ENCODE results near the gene EHD1. TPM values are rescaled to one million over a fixed set of nuclear protein-coding genes. Genes with fewer than 3 reads are reported as not detected.

Gene EHD1
- total RNA-seq, 1 donor from 2014 or later, result 86.8 TPM

DNA sequence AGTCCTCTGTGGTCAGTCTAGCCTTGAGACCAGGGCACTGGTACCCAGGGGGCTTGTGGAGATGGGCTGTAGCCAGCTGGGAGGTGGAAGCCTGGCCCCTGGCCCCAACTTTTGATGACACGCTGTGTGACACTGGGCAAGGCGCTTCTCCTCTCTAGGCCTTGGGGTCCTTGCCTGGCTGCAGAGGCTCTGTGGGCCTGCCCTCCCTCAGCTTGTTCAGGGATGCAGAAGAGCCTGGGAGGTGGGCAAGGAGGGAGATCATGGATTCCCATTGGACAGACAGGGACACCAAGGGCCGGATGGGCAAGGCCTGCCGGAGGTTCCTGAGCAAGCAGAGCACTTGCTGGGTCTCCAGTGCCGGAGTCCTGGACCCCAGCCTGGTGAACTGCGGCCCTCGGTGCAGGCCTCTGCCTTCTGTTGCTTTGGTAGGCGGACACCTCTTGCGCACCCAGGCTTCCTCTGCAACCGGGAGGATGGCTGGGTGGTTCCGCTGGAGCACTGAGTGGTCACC lies 44.8 kb upstream of the EHD1 start:
- Mint-ChIP-seq H3K9me3 (no peaks in the 10 kb centered on the region), H3K4me1 (peaks cover 14% of the 10 kb centered on the region), H3K36me3 (peaks cover 2% of the 10 kb centered on the region), H3K27me3 (ENCODE audit: low read depth) (no peaks in the 10 kb centered on the region), H3K4me3 (peak overlapping the region; percentile 92), H3K27ac (no peak overlapping the region)
- TF ChIP-seq, protein P1, sequence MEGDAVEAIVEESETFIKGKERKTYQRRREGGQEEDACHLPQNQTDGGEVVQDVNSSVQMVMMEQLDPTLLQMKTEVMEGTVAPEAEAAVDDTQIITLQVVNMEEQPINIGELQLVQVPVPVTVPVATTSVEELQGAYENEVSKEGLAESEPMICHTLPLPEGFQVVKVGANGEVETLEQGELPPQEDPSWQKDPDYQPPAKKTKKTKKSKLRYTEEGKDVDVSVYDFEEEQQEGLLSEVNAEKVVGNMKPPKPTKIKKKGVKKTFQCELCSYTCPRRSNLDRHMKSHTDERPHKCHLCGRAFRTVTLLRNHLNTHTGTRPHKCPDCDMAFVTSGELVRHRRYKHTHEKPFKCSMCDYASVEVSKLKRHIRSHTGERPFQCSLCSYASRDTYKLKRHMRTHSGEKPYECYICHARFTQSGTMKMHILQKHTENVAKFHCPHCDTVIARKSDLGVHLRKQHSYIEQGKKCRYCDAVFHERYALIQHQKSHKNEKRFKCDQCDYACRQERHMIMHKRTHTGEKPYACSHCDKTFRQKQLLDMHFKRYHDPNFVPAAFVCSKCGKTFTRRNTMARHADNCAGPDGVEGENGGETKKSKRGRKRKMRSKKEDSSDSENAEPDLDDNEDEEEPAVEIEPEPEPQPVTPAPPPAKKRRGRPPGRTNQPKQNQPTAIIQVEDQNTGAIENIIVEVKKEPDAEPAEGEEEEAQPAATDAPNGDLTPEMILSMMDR (IDR thresholded peaks at IDR 0.05; ENCODE audit: unreplicated experiment), result no peak
- no peak for DNase-seq (ENCODE audit: low spot score in 2 of 2, unreplicated experiment in 2 of 2)

DNA sequence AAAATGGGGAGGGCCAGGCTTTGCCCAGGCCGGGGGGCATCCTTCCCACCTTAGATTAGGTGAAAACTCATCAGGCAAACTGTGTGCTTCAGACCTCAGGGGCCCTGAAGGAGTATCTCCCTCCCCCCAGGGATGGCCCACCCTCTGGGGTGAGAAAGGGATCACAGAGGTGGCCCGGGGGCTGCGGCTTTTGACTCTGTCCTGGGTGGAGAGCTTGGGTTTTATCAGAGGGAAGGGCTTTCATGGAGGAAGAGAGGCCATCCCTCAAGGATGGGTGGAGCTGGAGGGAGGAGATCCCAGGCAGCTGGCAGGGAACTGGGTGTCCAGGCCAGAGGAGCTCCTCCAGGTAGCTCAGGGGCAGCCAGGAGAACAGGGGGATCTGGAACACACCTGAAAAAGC lies 43.0 kb upstream of the EHD1 start:
- H3K9me3 Mint-ChIP-seq, result no peaks in the 10 kb centered on the region
- no peak overlapping the region for H3K4me3 Mint-ChIP-seq
- no peaks in the 10 kb centered on the region for H3K27me3 Mint-ChIP-seq (ENCODE audit: low read depth)
- no peaks in the 10 kb centered on the region for H3K36me3 Mint-ChIP-seq
- no peak overlapping the region for H3K27ac Mint-ChIP-seq
- H3K4me1 Mint-ChIP-seq, result peaks cover 25% of the 10 kb centered on the region
- TF ChIP-seq, protein P1 (IDR thresholded peaks at IDR 0.05; ENCODE audit: unreplicated experiment), result no peak
- no peak for DNase-seq (ENCODE audit: low spot score in 2 of 2, unreplicated experiment in 2 of 2)

DNA sequence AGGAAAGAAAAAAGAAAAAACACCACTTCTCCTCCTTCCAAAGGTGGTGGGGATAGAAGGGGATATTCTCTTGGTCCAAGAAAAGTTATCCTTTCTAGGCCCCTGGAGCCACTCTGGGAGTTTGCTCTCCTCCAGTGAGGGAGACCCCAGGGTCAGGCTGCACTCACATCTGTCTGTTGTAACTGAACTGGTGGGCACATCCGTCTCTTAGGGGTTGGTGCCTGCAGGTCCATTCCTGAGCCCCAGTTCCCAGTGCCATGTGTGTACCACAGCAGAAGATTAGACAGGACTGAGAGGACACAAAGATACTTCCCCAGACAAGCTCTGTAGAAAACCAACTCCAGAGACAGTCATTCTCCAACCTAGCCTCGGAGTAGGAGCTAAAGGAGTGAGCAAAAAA lies 41.7 kb upstream of the EHD1 start:
- Mint-ChIP-seq H3K27me3 (ENCODE audit: low read depth) (no peaks in the 10 kb centered on the region), H3K9me3 (no peaks in the 10 kb centered on the region), H3K4me3 (no peak overlapping the region), H3K4me1 (peaks cover 33% of the 10 kb centered on the region), H3K27ac (no peak overlapping the region), H3K36me3 (no peaks in the 10 kb centered on the region)
- no peak for DNase-seq (ENCODE audit: low spot score in 2 of 2, unreplicated experiment in 2 of 2)
- TF ChIP-seq, protein P1 (IDR thresholded peaks at IDR 0.05; ENCODE audit: unreplicated experiment), result no peak

DNA sequence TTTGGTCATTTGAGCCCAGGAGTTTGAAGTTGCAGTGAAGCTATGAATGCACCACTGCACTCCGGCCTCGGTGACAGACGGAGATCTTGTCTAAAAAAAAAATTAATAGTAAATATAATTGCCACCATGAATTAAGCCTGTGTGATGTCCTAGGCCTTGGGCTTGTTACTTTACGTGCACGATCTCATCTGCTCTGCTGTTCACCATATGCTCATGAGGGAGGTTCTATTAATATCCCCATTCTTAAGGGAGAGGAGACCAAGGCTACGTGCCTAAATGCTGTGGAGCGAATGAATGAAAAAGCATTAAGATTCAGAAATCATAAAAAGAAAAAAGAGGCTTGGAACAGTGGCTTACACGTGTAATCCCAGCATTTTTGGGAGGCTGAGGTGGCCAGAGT lies 41.2 kb upstream of the EHD1 start:
- DNase-seq (ENCODE audit: low spot score in 2 of 2, unreplicated experiment in 2 of 2), result no peak
- H3K36me3 Mint-ChIP-seq, result no peaks in the 10 kb centered on the region
- peaks cover 31% of the 10 kb centered on the region for H3K4me1 Mint-ChIP-seq
- no peaks in the 10 kb centered on the region for H3K27me3 Mint-ChIP-seq (ENCODE audit: low read depth)
- peak overlapping the region; percentile 16 for H3K27ac Mint-ChIP-seq
- TF ChIP-seq, protein P1 (IDR thresholded peaks at IDR 0.05; ENCODE audit: unreplicated experiment), result no peak
- H3K9me3 Mint-ChIP-seq, result no peaks in the 10 kb centered on the region
- H3K4me3 Mint-ChIP-seq, result no peak overlapping the region

DNA sequence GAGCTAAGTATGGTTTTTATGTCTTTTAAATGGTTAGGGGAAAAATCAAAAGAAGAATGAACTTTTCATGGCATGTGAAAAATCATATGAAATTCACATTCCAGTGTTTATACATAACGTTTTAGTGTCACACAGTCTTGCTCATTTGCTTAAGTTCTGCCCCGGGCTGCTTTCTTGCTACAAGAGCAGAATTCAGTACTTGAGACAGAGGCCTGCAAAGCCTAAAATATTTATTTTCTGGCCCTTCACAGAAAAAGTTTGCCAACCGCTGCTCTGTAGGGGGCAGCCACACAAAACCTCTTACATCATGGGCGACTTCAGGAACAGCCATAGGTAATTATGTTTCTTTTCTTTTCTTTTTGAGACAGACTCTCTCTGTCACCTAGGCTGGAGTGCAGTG lies 39.6 kb upstream of the EHD1 start:
- no peaks in the 10 kb centered on the region for H3K27me3 Mint-ChIP-seq (ENCODE audit: low read depth)
- no peak for DNase-seq (ENCODE audit: low spot score in 2 of 2, unreplicated experiment in 2 of 2)
- H3K27ac Mint-ChIP-seq, result peak overlapping the region; percentile 97
- H3K4me3 Mint-ChIP-seq, result peak overlapping the region; percentile 91
- peaks cover 22% of the 10 kb centered on the region for H3K4me1 Mint-ChIP-seq
- TF ChIP-seq, protein P1 (IDR thresholded peaks at IDR 0.05; ENCODE audit: unreplicated experiment), result no peak
- peaks cover 5% of the 10 kb centered on the region for H3K36me3 Mint-ChIP-seq
- no peaks in the 10 kb centered on the region for H3K9me3 Mint-ChIP-seq

DNA sequence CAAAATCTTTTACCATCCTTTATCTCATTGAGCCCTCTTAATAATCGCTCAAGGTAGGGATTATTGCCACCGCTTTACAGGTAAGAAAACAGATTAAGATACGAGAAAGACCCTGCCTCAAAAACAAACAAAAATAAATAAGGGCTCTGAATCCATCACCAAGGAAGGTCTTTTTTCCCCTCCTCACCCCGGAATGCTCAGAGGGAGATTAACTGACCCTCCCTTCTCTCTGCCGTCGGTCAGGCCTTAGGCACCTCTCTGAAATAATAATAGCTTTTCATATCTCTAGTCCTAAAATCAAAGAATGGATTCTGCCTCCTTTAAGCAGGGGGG lies 39.2 kb upstream of the EHD1 start:
- Mint-ChIP-seq H3K27ac (peak overlapping the region; percentile 97), H3K4me1 (peaks cover 22% of the 10 kb centered on the region), H3K36me3 (peaks cover 5% of the 10 kb centered on the region)

More for the DNA sequence above, 39.2 kb upstream of the EHD1 start:
- Mint-ChIP-seq H3K27me3 (ENCODE audit: low read depth) (no peaks in the 10 kb centered on the region), H3K4me3 (peak overlapping the region; percentile 91), H3K9me3 (no peaks in the 10 kb centered on the region)
- DNase-seq (ENCODE audit: low spot score in 2 of 2, unreplicated experiment in 2 of 2), result no peak
- TF ChIP-seq, protein P1 (IDR thresholded peaks at IDR 0.05; ENCODE audit: unreplicated experiment), result no peak

All from mesothelial cell of epicardium (in vitro differentiated cells).